Prostate gland (tissue), 2 donors: Measurements from ENCODE around the gene AGTRAP. TPM values are rescaled to one million over a fixed set of nuclear protein-coding genes. Genes with fewer than 3 reads are reported as not detected.

Source experiments
- DNase-seq: peaks from one replicate; pipeline ENCODE4 v3.0.0-alpha.2; 2019; ENCODE audit warnings: low spot score
- H3K27ac ChIP-seq, 2 donors: fragments of 200-600 bp; sonication (generic); 2 replicates each; pipeline ENCODE4 v1.5.1; 2017 to 2019
- H3K27me3 ChIP-seq: fragments of 200-600 bp; sonication (generic); replicated peaks from 2 replicates; pipeline ENCODE4 v1.5.1; 2019; ENCODE audit not compliant: insufficient read depth
- H3K36me3 ChIP-seq, 2 donors: fragments of 200-600 bp; sonication (generic); 1 replicate in 1 of 2; 2 replicates in 1 of 2; pipeline versions ENCODE4 v1.5.1 to v1.8.1; 2017 to 2019
- H3K4me1 ChIP-seq: fragments of 200-600 bp; sonication (generic); replicated peaks from 2 replicates; pipeline ENCODE4 v1.5.1; 2019
- H3K4me3 ChIP-seq, 2 donors: fragments of 200-600 bp; sonication (generic); 2 replicates each; pipeline ENCODE4 v1.5.1; 2017 to 2019
- H3K9me3 ChIP-seq: fragments of 200-600 bp; sonication (generic); 2 replicates; pipeline ENCODE4 v1.5.1; 2017
- CTCF ChIP-seq, 4 experiments: fragments of 200-600 bp in 2 of 4; fragments of 450-650 bp in 2 of 4; sonication (generic) in 2 of 4; IDR thresholded peaks; 1 replicate in 3 of 4; 2 replicates in 1 of 4; pipeline ENCODE4 v1.5.1; 2016 to 2019; ENCODE audit warnings: antibody characterized with exemption in 4 of 4, mild to moderate bottlenecking in 2 of 4, moderate library complexity in 2 of 4
- POLR2A ChIP-seq: fragments of 450-650 bp; IDR thresholded peaks from one replicate; pipeline ENCODE4 v1.6.1; 2016; ENCODE audit warnings: antibody characterized with exemption, mild to moderate bottlenecking
- POLR2AphosphoS5 ChIP-seq: sonication (generic); formaldehyde crosslinking; IDR thresholded peaks from one replicate; pipeline ENCODE4 v1.6.1; 2017; ENCODE audit warnings: antibody characterized with exemption
- WGBS: methylation state at CpG from one replicate; pipeline ENCODE4 v1.1.5; 2018; 5-methylcytosine and 5-hydroxymethylcytosine counted together
- intact Hi-C: fragments of 100-400 bp; cut with DNase I; formaldehyde crosslinking; loops from one replicate; pipeline ENCODE4 v1.14.2; 2022
- total RNA-seq, 2 donors: library from RNA; depleted of rRNA; stranded (reverse); fragments of >200 nt; gene quantifications; one replicate each; pipeline ENCODE4 v1.1.0, GENCODE V29; 2016

AGTRAP gene
- total RNA-seq, 2 donors from 2014 or later = 114 to 123 TPM

- Histone ChIP-seq H3K4me1 (peaks cover 29% of the 10 kb centered on the region), H3K36me3 (no peaks in the 10 kb centered on the region)
Observed at GRCh38 chr1:11736746-11737639, 1.1 kb downstream of the AGTRAP start.

GRCh38 chr1:11738096-11738495 lies 2.2 kb downstream of the AGTRAP start:
- Histone ChIP-seq H3K27ac (peak overlapping the region in 1 of 2 donors; percentile 95), H3K4me3 (no peak overlapping the region), H3K27me3 (no peaks in the 10 kb centered on the region), H3K36me3 (no peaks in the 10 kb centered on the region), H3K9me3 (no peaks in the 10 kb centered on the region), H3K4me1 (peaks cover 26% of the 10 kb centered on the region)
- intact Hi-C loops = loop anchor here (5.0 kb wide), 3 partner anchors 49 to 64 kb away; partner anchors contain the start of gene MAD2L2
- TF ChIP-seq POLR2A = no peak
- TF ChIP-seq POLR2AphosphoS5 = no peak
- TF ChIP-seq CTCF (IDR thresholded peaks at IDR 0.05) = no peak
- DNase-seq = no peak
- 76% methylated on average over 2 of the region's 2 CpGs for WGBS

More at GRCh38 chr1:11736746-11737639, 1.1 kb downstream of the AGTRAP start:
- H3K27ac ChIP-seq = peak overlapping the region; percentile 94 to 95
- no peaks in the 10 kb centered on the region for H3K27me3 ChIP-seq
- peak overlapping the region; percentile 68 to 72 for H3K4me3 ChIP-seq
- H3K9me3 ChIP-seq = no peaks in the 10 kb centered on the region
- intact Hi-C loops = loop anchor here (5.0 kb wide), 3 partner anchors 50 to 65 kb away; partner anchors contain the start of gene MAD2L2
- TF ChIP-seq POLR2AphosphoS5 (peak; percentile 82), CTCF (IDR thresholded peaks at IDR 0.05) (no peak), POLR2A (peak; percentile 49)
- 7% methylated on average over 15 of the region's 15 CpGs for WGBS
- DNase-seq = peak; percentile 78

- Histone ChIP-seq H3K27me3 (no peaks in the 10 kb centered on the region), H3K4me3 (no peak overlapping the region), H3K9me3 (no peaks in the 10 kb centered on the region), H3K4me1 (peaks cover 26% of the 10 kb centered on the region), H3K27ac (peak overlapping the region in 1 of 2 donors; percentile 95), H3K36me3 (no peaks in the 10 kb centered on the region)
- DNase-seq = no peak
- TF ChIP-seq POLR2A = no peak
- TF ChIP-seq POLR2AphosphoS5 = no peak
- no peak for TF ChIP-seq CTCF (IDR thresholded peaks at IDR 0.05)
- WGBS = 75% methylated on average over 6 of the region's 6 CpGs
- intact Hi-C loops = loop anchor here (5.0 kb wide), 3 partner anchors 49 to 64 kb away; partner anchors contain the start of gene MAD2L2
Observed at GRCh38 chr1:11738783-11739182, 2.8 kb downstream of the AGTRAP start.

GRCh38 chr1:11740258-11741192 lies 4.6 kb downstream of the AGTRAP start:
- no peak for TF ChIP-seq POLR2A
- no peak for TF ChIP-seq CTCF (IDR thresholded peaks at IDR 0.05)
- no peak for TF ChIP-seq POLR2AphosphoS5
- H3K27me3 ChIP-seq = no peaks in the 10 kb centered on the region
- peaks cover 26% of the 10 kb centered on the region for H3K4me1 ChIP-seq
- intact Hi-C loops = no loop called here
- WGBS = 50% methylated on average over 15 of the region's 15 CpGs
- peak overlapping the region in 1 of 2 donors; percentile 95 for H3K27ac ChIP-seq
- H3K4me3 ChIP-seq = no peak overlapping the region
- no peaks in the 10 kb centered on the region for H3K36me3 ChIP-seq
- DNase-seq = no peak
- no peaks in the 10 kb centered on the region for H3K9me3 ChIP-seq
